DND-41 (cell line): ENCODE data around the gene ACBD6.
A peak's percentile ranks its signal among the peaks of the same experiment; 100 is the strongest.

Experiments used
- ATAC-seq: fragments of 200-7000 bp; cut with Tn5 transposase; 3 replicates; pipeline ENCODE4 v1.9.1; 2021; ENCODE audit warnings: low read depth; ENCODE audit not compliant: insufficient read depth
- DNase-seq: peaks from one replicate; pipeline ENCODE4 v3.0.0-alpha.2; 2020
- H2AFZ ChIP-seq: 2 replicates; pipeline ENCODE4 v1.6.0; 2012; ENCODE audit warnings: low read depth, low read length
- H3K27ac ChIP-seq: 2 replicates; pipeline ENCODE4 v1.5.1; 2012; ENCODE audit warnings: low read length, inconsistent platforms
- H3K27me3 ChIP-seq: fragments of 200-600 bp; sonication (generic); 2 replicates; pipeline ENCODE4 v1.6.0; 2012; ENCODE audit warnings: low read length, mild to moderate bottlenecking, inconsistent platforms; ENCODE audit not compliant: insufficient read depth, poor library complexity
- H3K36me3 ChIP-seq: 2 replicates; pipeline ENCODE4 v1.5.1; 2012; ENCODE audit warnings: low read length, inconsistent platforms; ENCODE audit not compliant: insufficient read depth
- H3K4me1 ChIP-seq: 2 replicates; pipeline ENCODE4 v1.5.1; 2012; ENCODE audit warnings: mild to moderate bottlenecking, low read length; ENCODE audit not compliant: insufficient read depth
- H3K4me2 ChIP-seq: 2 replicates; pipeline ENCODE4 v1.6.0; 2012; ENCODE audit warnings: mild to moderate bottlenecking, moderate library complexity, low read length, inconsistent platforms; ENCODE audit not compliant: insufficient read depth
- H3K4me3 ChIP-seq, 2 experiments: fragments of 200-600 bp in 1 of 2; shearing (Covaris generic) in 1 of 2; 2 replicates each; pipeline ENCODE4 v1.5.1; 2012 to 2016; ENCODE audit warnings: inconsistent platforms in 2 of 2, low read length in 2 of 2, mild to moderate bottlenecking in 2 of 2, low read depth in 1 of 2, moderate library complexity in 1 of 2
- H3K79me2 ChIP-seq: 2 replicates; pipeline ENCODE4 v1.6.0; 2012; ENCODE audit warnings: low read length, inconsistent platforms; ENCODE audit not compliant: insufficient read depth
- H3K9ac ChIP-seq: 2 replicates; pipeline ENCODE4 v1.6.0; 2012; ENCODE audit warnings: low read depth, mild to moderate bottlenecking, inconsistent platforms, low read length, moderate library complexity
- H3K9me3 ChIP-seq: 2 replicates; pipeline ENCODE4 v1.5.1; 2012; ENCODE audit warnings: low read length, moderate library complexity, mild to moderate bottlenecking, inconsistent platforms; ENCODE audit not compliant: insufficient read depth, severe bottlenecking
- H4K20me1 ChIP-seq: 2 replicates; pipeline ENCODE4 v1.6.0; 2012; ENCODE audit warnings: low read length; ENCODE audit not compliant: insufficient read depth
- EZH2 ChIP-seq: IDR thresholded peaks from 3 replicates; pipeline ENCODE4 v1.6.1; 2012; ENCODE audit warnings: borderline replicate concordance, low read depth, mild to moderate bottlenecking, moderate library complexity, low read length, inconsistent platforms; ENCODE audit not compliant: severe bottlenecking
- TF ChIP-seq, protein P1 (sequence below): IDR thresholded peaks from 2 replicates; pipeline ENCODE4 v1.5.1; 2012; ENCODE audit warnings: borderline replicate concordance, low read length, moderate library complexity, mild to moderate bottlenecking; ENCODE audit not compliant: poor library complexity, severe bottlenecking; ENCODE audit errors: extremely low read depth

The ACBD6 gene

DNA sequence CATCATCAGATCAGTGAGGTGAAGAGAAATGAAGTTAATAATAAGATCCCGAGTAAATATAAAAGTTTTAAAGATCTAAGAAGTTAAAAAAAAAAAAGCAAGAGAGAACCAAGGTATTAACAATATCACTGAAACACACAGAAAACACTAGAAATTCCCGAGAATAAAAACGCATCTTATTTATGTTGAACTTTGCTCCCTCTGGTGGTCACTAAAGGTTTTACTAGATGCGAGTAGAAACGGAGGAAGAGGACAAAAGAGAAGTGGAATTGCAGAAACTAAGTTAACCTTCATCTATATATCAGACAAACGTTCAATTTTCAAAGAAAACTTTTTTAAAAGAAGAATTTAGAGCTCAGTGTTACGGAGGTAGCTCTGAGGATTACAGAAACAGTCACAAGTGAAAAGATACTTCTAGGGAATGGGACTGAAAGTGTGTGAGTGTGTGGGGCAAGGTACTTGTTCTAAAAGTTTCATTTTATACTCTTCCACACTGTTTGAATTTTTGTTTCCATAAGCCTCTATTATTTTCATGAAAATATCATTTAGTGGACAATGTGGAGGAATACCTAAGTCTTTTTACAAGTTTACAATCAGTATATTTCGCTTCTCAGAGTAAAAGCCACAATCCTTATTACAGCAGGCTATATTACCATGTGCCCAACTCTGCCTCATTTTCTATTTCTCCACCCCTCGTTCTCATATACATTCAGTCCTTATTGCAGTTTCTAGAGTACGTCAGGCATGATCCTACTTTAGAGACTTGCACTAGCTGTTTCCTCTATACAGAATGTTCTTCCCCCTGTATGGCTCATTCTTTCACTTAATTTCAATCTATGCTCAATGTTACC lies 19.7 kb downstream of the ACBD6 start:
- Histone ChIP-seq H3K4me2 (peak overlapping the region; percentile 7; the same call in 1 of the 2 replicates), H4K20me1 (no peaks in the 10 kb centered on the region; the same call in 1 of the 2 replicates), H3K36me3 (peaks cover 50% of the 10 kb centered on the region), H3K4me3 (no peak overlapping the region), H3K9ac (no peak overlapping the region), H3K27me3 (no peaks in the 10 kb centered on the region), H3K79me2 (peaks cover 16% of the 10 kb centered on the region), H3K27ac (no peak overlapping the region), H3K9me3 (no peaks in the 10 kb centered on the region), H3K4me1 (peaks cover 8% of the 10 kb centered on the region; the same call in 1 of the 2 replicates), H2AFZ (no peak overlapping the region)
- peak; percentile 13 for DNase-seq
- ATAC-seq: peak; percentile 67
- TF ChIP-seq, protein P1, sequence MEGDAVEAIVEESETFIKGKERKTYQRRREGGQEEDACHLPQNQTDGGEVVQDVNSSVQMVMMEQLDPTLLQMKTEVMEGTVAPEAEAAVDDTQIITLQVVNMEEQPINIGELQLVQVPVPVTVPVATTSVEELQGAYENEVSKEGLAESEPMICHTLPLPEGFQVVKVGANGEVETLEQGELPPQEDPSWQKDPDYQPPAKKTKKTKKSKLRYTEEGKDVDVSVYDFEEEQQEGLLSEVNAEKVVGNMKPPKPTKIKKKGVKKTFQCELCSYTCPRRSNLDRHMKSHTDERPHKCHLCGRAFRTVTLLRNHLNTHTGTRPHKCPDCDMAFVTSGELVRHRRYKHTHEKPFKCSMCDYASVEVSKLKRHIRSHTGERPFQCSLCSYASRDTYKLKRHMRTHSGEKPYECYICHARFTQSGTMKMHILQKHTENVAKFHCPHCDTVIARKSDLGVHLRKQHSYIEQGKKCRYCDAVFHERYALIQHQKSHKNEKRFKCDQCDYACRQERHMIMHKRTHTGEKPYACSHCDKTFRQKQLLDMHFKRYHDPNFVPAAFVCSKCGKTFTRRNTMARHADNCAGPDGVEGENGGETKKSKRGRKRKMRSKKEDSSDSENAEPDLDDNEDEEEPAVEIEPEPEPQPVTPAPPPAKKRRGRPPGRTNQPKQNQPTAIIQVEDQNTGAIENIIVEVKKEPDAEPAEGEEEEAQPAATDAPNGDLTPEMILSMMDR: peak; percentile 84
- no peak for TF ChIP-seq EZH2

DNA sequence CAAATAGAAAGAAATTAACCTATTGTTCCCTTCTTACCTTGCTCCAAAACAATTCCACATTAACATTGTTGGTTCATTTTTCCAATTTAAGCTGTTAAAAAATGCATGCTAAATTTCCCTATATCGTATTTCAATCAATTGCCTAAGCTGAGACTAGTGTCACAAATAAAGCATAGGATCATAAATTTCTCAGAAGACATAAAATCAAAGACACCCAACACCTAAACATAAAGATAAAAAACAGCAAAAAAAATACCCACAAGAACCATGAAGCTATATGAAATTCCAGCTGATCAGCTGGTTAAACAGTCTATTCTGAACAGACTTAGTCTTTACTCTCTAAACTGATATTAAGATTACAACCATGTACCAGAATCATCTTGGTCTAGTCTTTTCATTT lies 32.3 kb downstream of the ACBD6 start:
- ATAC-seq: no peak
- Histone ChIP-seq H4K20me1 (peaks cover 4% of the 10 kb centered on the region; the same call in 1 of the 2 replicates), H3K9me3 (no peaks in the 10 kb centered on the region), H3K4me1 (no peaks in the 10 kb centered on the region), H3K4me3 (no peak overlapping the region), H3K27ac (no peak overlapping the region), H3K9ac (no peak overlapping the region), H3K4me2 (no peak overlapping the region), H3K27me3 (no peaks in the 10 kb centered on the region), H3K36me3 (peaks cover 17% of the 10 kb centered on the region; the same call in 1 of the 2 replicates), H3K79me2 (peaks cover 29% of the 10 kb centered on the region), H2AFZ (no peak overlapping the region)
- TF ChIP-seq, protein P1: no peak
- no peak for TF ChIP-seq EZH2
- DNase-seq: no peak

DNA sequence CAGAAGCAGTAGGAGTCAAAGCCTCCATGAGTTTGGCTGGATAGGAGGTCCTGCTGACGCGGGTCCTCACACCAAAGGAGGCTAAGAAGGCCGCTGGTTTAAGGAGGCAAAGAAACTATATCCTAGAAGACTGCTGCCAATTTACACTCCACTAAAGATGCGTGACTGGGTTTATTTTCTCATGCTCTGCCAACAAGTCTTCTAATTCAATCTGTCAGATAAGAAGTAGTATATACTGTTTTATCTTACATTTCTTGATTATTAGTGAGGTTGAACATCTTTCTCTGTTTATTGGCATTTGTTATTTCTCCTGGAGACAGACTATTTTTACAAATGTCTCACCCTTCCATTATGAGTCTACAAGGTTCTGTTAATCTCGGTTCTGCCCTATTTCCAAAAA lies 34.1 kb downstream of the ACBD6 start:
- Histone ChIP-seq H3K9ac (no peak overlapping the region), H3K27ac (no peak overlapping the region), H3K36me3 (peaks cover 13% of the 10 kb centered on the region; the same call in 1 of the 2 replicates), H4K20me1 (peaks cover 4% of the 10 kb centered on the region; the same call in 1 of the 2 replicates), H3K9me3 (peaks cover 2% of the 10 kb centered on the region), H2AFZ (no peak overlapping the region), H3K4me2 (no peak overlapping the region), H3K27me3 (no peaks in the 10 kb centered on the region), H3K79me2 (peaks cover 31% of the 10 kb centered on the region), H3K4me3 (no peak overlapping the region), H3K4me1 (no peaks in the 10 kb centered on the region)
- DNase-seq: no peak
- no peak for ATAC-seq
- TF ChIP-seq EZH2: no peak
- TF ChIP-seq, protein P1: no peak
